Glutamatergic neuron (in vitro differentiated cells): Measurements from ENCODE around the gene PHLPP1. TPM values are rescaled to one million over a fixed set of nuclear protein-coding genes. Genes with fewer than 3 reads are reported as not detected.

Source experiments
- DNase-seq: peaks from one replicate; pipeline ENCODE4 v3.0.0; 2022
- H3K27ac Mint-ChIP-seq: one replicate; pipeline ENCODE4 v1.8.0; 2020; ENCODE audit warnings: mild to moderate bottlenecking, mixed read lengths, inconsistent platforms; ENCODE audit not compliant: unreplicated experiment
- H3K27me3 Mint-ChIP-seq: one replicate; pipeline ENCODE4 v1.8.0; 2020; ENCODE audit warnings: mild to moderate bottlenecking, moderate library complexity, mixed read lengths, inconsistent platforms; ENCODE audit not compliant: unreplicated experiment
- H3K36me3 Mint-ChIP-seq: one replicate; pipeline ENCODE4 v1.8.0; 2020; ENCODE audit warnings: mild to moderate bottlenecking, mixed read lengths, inconsistent platforms; ENCODE audit not compliant: unreplicated experiment
- H3K4me1 Mint-ChIP-seq: one replicate; pipeline ENCODE4 v1.8.0; 2020; ENCODE audit warnings: mild to moderate bottlenecking, low read depth, mixed read lengths, inconsistent platforms; ENCODE audit not compliant: unreplicated experiment
- H3K4me3 Mint-ChIP-seq: one replicate; pipeline ENCODE4 v1.8.0; 2020; ENCODE audit warnings: mild to moderate bottlenecking, mixed read lengths, inconsistent platforms; ENCODE audit not compliant: unreplicated experiment
- H3K9me3 Mint-ChIP-seq: one replicate; pipeline ENCODE4 v1.8.0; 2020; ENCODE audit warnings: mild to moderate bottlenecking, moderate library complexity, mixed read lengths, inconsistent platforms; ENCODE audit not compliant: unreplicated experiment
- CTCF ChIP-seq: fragments of 200-600 bp; sonication (generic); IDR thresholded peaks from one replicate; pipeline ENCODE4 v1.5.0; 2021; ENCODE audit not compliant: partially characterized antibody, unreplicated experiment
- total RNA-seq: library from RNA; stranded (reverse); fragmentation: NEBNext Ultra II Directional; extraction: Animal tissue kit (Norgen Biotek cat#: 25700); gene quantifications from one replicate; pipeline ENCODE4 v1.2.1, GENCODE V29; 2021; ENCODE audit not compliant: unreplicated experiment

The PHLPP1 gene
- total RNA-seq, 1 donor from 2014 or later = 14.0 TPM

GRCh38 chr18:62860062-62860461 lies 144.7 kb downstream of the PHLPP1 start:
- Mint-ChIP-seq H3K27ac (no peak overlapping the region), H3K4me1 (no peaks in the 10 kb centered on the region), H3K4me3 (no peak overlapping the region), H3K9me3 (no peaks in the 10 kb centered on the region), H3K27me3 (no peaks in the 10 kb centered on the region), H3K36me3 (no peaks in the 10 kb centered on the region)
- no peak for DNase-seq
- no peak for TF ChIP-seq CTCF

- TF ChIP-seq CTCF = no peak
- Mint-ChIP-seq H3K4me3 (no peak overlapping the region), H3K36me3 (no peaks in the 10 kb centered on the region), H3K27ac (no peak overlapping the region), H3K9me3 (no peaks in the 10 kb centered on the region), H3K27me3 (peaks cover 1% of the 10 kb centered on the region), H3K4me1 (no peaks in the 10 kb centered on the region)
- no peak for DNase-seq
Measured at GRCh38 chr18:62862466-62862865, 147.1 kb downstream of the PHLPP1 start.

- H3K9me3 Mint-ChIP-seq = no peaks in the 10 kb centered on the region
- peaks cover 2% of the 10 kb centered on the region for H3K27me3 Mint-ChIP-seq
- TF ChIP-seq CTCF = no peak
- DNase-seq = no peak
- no peaks in the 10 kb centered on the region for H3K4me1 Mint-ChIP-seq
- no peak overlapping the region for H3K27ac Mint-ChIP-seq
- no peaks in the 10 kb centered on the region for H3K36me3 Mint-ChIP-seq
- no peak overlapping the region for H3K4me3 Mint-ChIP-seq
Measured at GRCh38 chr18:62863579-62864001, 148.2 kb downstream of the PHLPP1 start.

- Mint-ChIP-seq H3K4me3 (no peak overlapping the region), H3K36me3 (no peaks in the 10 kb centered on the region), H3K27me3 (peaks cover 2% of the 10 kb centered on the region), H3K27ac (no peak overlapping the region), H3K9me3 (no peaks in the 10 kb centered on the region), H3K4me1 (no peaks in the 10 kb centered on the region)
- TF ChIP-seq CTCF = no peak
- DNase-seq = no peak
Measured at GRCh38 chr18:62865498-62865897, 150.2 kb downstream of the PHLPP1 start.

- Mint-ChIP-seq H3K27me3 (peaks cover 2% of the 10 kb centered on the region), H3K36me3 (no peaks in the 10 kb centered on the region), H3K9me3 (no peaks in the 10 kb centered on the region), H3K27ac (no peak overlapping the region), H3K4me3 (no peak overlapping the region), H3K4me1 (peaks cover 3% of the 10 kb centered on the region)
- TF ChIP-seq CTCF = no peak
- DNase-seq = no peak
Measured at GRCh38 chr18:62867534-62867933, 152.2 kb downstream of the PHLPP1 start.
